GM19239 (cell line): ENCODE data around the gene VPS9D1.

Experiments
- DNase-seq: peaks from one replicate; pipeline ENCODE4 v3.0.0; 2011; ENCODE audit warnings: low spot score; ENCODE audit not compliant: insufficient read length
- FAIRE-seq: peaks from 2 replicates; lab custom pipeline; 2011; peaks lifted over from hg19 to GRCh38; lab: Jason Lieb, UNC

VPS9D1 gene

DNA sequence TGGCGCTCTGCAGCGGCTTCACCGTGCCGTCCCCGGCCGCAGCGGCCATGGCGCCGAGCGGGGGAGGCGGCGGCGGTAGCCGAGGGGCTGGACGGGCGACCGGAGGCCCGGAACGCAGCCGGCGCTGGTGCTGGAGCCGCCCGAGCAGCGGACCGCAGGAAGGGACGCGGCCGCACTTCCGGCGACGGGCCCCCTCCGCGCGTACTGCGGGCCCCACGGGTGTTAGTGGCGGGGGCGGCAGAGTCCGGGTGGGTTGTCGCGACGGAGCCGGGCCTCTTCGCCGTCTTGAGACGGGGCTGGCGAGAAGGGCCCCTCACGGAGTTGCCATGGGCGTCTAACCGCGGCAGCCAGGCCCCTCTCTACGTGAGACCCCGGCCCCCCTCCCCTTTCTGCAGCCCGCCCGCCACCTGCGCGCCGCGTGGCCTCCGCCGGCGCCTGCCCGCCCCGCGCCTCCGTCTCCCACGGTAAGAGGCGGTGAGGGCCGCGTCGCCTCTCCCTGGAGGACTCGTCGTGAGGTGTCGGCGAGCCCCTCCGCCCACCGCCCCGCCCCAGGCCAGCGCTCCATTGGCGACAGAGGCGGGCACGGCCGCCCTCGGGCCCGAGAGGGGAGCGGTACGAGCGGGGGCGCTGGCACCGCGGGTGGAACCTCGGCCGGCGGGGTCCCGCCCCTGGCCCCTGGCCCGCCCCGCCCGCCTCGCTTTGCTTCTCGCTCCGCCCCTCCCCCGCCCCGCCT, at the start of gene VPS9D1, which contains the start of gene ZNF276:
Gene VPS9D1, minus strand, starts transcription at position 86 of the 733 bp plus-strand sequence. Its CDS starts 37 bp downstream, at position 49.
Gene ZNF276, plus strand, starts transcription at position 725 of the 733 bp plus-strand sequence. CDS start 104 bp downstream, outside the sequence.
- FAIRE-seq (peak; percentile 18), DNase-seq (peak; percentile 65)

- no peak for FAIRE-seq
- no peak for DNase-seq
These were observed 49.7 kb upstream of the VPS9D1 start for GRCh38 chr16:89770367-89770766.

DNA sequence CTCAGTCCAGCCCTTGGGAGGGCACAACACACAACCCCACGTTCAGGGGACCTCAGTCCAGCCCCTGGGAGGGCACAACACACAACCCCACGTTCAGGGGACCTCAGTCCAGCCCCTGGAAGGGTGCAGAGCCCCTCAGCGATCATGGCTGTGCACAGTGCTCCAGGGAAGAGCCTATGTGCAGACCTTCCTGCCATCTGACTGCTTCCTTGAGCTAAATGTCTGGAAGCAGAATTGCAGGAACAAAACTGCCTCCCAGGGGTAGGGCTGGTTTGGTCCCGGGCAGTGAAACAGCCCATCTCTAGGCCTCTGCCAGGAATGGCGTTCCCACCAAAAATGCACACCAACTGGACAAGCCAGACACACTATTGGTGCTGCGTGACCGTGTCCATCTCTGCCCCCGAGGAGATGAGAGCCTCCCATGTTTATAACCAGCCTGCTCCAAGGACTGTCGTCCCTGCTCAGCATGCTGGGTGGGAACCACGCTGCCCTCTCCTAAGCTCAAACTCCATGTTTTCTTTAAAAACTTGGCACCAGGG, 44.7 kb upstream of the VPS9D1 start:
- no peak for DNase-seq
- no peak for FAIRE-seq

DNA sequence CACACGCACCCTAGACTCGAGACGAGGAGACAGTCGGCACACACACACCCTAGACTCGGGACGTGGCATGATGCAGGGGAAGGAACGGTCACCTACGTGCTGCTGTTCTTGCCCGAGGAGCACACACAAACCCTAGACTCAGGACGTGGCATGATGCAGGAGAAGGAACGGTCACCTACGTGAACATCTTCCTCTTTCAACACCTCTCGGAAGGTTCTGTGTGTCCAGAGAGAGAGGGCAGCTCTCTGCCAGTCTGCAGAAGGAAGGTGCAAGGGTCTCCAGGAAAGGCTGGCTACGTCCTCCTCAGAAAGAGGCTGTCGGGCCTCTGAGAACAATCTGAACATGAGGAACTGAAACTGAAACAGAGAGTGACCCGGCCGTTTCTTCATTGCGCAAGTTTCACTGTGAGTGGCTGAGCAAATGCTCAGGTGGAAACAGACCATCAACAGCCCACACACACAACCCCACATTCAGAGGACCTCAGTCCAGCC, 44.1 kb upstream of the VPS9D1 start:
- FAIRE-seq: peak; percentile 96

DNA sequence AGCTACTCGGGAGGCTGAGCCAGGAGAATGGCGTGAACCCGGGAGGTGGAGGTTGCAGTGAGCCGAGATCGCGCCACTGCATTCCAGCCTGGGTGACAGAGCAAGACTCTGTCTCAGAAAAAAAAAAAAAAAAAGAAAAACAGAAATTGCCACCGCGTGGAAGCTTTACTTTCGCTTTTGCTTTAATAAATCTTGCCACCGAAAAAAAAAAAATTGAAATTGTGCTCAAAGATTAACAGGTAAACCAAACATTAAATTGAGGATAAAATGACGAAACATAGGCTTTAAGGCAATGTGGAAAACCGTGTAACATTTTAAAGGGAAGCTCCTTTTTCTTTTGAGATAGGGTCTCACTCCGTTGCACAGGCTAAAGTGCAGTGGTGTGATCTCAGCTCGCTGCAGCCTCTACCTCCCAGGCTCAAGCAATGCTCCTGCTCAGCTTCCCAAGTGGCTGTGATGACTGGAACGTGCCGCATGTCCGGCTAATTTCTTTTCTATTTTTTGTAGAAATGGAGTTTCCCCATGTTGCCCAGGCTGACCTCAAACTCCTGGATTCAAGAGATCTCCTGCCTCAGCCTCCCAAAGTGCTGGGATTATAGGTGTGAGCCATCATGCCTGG, 40.7 kb upstream of the VPS9D1 start:
- FAIRE-seq (no peak), DNase-seq (no peak)

More for the DNA sequence above, 44.1 kb upstream of the VPS9D1 start:
- DNase-seq: peak; percentile 83

DNA sequence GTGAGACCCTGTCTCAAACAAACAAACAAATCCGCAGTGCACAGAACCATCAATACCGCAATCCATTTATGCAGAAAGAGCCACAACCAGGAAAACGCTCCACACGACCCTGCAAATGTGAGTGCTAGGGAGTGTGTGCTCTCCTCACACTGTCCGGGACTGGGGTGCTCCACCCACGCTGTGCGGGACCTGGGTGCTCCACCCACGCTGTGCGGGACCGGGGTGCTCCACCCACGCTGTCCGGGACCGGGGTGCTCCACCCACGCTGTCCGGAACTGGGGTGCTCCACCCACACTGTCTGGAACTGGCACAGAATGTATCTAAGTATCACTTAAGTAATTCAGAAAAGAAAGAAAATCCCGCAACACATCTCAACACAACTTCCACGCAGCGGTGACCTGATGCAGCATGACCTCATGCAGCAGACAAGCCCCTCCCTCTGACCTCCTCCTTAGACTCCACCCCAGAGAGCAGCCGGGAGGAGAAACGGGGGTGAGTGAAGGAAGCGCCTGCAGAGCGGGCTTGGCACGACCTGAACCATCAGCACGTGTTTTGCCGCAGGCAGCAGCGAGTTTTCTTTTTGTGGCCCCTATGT, 39.1 kb upstream of the VPS9D1 start:
- no peak for FAIRE-seq
- DNase-seq: no peak

DNA sequence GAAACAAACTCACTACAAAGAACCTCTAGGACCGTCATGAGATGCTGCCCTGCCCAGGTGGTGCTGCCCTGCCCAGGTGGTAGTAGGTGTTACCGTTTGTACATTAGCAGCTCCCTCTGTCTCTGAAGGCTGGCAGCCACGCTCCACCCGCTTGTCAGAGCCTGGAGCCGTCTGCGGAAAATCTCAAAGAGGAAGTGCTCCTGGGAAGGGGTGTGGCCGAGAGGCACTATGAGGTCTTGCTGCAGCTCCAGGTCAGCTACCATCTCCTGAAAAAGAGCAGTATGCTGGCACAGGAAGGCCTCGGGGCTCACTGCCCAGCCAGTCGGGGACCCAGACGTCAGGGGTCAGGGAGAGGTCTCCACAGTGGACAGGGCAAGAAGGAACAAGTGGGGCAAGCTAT, 28.9 kb upstream of the VPS9D1 start:
- no peak for DNase-seq
- no peak for FAIRE-seq

DNA sequence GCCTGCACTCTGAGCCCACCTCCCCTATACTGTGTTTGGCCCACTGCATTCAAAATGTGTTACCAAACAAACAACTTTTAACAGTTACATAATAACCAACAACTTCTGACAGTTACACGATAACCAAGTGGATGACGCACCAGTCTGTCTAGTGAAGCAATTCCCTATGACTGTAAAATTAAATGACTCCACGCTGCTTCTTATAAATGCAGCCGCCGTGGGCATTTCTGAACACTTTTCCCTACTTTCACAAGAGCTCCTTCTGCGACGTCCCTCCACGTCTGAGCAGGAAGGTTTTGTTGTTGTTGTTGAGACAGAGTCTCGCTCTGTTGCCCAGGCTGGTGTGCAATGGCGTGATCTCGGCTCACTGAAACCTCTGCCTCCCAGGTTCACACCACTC, 28.2 kb upstream of the VPS9D1 start:
- FAIRE-seq: no peak

GRCh38 chr16:89748076-89748475, 27.4 kb upstream of the VPS9D1 start:
- DNase-seq (no peak), FAIRE-seq (no peak)

More for the DNA sequence above, 28.2 kb upstream of the VPS9D1 start:
- DNase-seq: no peak

DNA sequence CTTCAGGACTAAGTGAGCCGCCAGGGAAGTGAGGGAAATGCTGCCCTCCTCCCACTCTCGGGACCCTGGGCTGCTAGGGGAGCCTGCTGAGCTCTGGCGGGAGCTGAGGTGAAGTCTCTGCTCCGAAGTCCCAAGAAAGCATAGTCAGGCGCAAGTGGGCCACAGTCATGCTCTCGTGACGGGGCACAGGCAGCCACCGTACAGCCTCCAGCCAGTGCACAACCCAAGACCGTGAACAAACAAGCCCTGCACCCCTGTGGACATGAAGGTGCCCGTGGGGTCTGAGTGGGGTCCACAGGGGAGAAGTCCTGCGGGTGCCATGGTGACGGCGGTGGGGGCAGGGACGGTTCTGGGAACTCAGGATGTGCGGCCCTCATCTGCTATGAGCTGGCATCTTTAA, 25.3 kb upstream of the VPS9D1 start:
- no peak for DNase-seq
- no peak for FAIRE-seq

DNA sequence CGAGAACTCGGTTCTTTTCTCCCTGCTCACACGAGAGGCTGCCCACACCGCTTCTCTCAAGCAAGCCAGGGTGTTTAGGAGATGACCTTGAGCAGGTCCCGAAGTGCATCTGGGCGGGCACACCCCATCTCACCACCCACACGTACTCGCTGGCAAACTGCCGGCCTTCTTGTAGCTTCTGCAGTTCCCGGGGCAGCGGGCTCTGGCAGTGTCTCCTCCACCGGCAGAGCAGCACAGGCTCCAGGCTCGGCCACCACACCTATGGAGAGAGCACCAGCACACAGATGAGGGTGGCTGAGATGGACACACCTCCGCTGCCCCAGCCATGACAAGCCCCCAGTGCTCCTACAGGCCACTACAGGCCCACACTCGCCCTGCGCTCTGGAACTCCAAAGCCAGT, 24.1 kb upstream of the VPS9D1 start:
- FAIRE-seq: no peak
- DNase-seq: no peak

DNA sequence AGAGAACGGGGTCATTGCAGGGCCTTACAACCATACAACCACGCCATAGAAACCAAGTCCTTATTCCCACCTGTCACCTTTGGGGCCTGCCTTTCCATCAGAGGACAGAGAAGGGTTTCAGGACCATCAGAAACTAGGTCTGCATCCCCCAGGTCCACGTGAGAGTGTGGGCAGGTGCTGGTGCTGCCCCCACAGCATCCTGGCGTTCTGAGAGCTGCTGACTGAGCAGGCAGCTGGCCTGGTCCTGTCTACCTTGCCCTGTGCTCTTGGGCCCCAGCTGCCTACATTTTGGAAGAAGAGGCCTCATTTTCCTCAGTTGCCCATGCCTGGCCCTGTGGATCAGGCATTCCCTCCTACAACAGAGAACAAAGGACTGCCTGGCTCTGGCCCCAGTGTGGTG, 22.2 kb upstream of the VPS9D1 start:
- FAIRE-seq (no peak), DNase-seq (no peak)

DNA sequence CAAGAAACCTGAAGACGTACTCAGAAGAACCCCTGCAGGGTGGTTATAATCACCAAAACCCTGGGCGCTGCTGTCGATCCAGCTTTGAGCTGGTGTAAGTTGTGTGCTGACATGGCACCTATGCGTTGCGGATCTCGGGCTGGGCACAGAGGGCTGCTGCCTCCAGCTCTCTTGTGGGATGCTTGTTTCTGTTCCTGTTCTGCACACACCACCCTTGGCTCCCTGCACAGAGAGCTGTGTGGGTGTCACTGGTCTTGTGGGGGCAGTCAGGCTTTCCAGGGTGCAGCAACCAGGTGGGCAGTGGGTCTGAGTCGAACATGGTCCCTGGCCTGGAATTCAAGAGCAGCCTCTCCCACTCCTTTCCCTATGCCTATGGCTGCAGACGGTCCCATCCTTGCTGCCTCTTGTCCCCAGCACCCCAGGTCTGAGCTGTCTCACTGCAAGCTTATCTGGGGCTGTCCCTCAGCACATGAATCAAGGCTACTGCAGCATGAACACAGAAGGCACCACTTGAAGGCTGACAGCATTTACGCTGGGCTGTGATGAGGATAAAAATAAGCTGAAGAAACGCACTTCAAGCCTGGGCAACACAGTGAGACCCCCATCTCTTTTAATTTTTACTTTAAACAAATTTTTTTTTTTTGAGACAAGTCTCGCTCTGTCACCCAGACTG, 20.8 kb upstream of the VPS9D1 start:
- no peak for DNase-seq
- no peak for FAIRE-seq

GRCh38 chr16:89739383-89739782, 18.7 kb upstream of the VPS9D1 start:
- DNase-seq (no peak), FAIRE-seq (no peak)

GRCh38 chr16:89738538-89739317, 18.0 kb upstream of the VPS9D1 start:
- DNase-seq (no peak), FAIRE-seq (no peak)

DNA sequence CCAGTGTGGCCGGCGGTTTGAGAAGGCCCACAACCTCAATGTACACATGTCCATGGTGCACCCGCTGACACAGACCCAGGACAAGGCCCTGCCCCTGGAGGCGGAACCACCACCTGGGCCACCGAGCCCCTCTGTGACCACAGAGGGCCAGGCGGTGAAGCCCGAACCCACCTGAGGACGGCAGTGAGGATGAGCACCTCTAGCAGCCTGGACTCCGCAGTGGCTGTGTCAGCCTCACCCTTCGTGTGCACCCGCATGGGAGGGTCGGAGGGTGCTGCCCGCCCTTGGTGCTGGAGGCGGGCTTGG, 17.3 kb upstream of the VPS9D1 start:
- DNase-seq (no peak), FAIRE-seq (no peak)

DNA sequence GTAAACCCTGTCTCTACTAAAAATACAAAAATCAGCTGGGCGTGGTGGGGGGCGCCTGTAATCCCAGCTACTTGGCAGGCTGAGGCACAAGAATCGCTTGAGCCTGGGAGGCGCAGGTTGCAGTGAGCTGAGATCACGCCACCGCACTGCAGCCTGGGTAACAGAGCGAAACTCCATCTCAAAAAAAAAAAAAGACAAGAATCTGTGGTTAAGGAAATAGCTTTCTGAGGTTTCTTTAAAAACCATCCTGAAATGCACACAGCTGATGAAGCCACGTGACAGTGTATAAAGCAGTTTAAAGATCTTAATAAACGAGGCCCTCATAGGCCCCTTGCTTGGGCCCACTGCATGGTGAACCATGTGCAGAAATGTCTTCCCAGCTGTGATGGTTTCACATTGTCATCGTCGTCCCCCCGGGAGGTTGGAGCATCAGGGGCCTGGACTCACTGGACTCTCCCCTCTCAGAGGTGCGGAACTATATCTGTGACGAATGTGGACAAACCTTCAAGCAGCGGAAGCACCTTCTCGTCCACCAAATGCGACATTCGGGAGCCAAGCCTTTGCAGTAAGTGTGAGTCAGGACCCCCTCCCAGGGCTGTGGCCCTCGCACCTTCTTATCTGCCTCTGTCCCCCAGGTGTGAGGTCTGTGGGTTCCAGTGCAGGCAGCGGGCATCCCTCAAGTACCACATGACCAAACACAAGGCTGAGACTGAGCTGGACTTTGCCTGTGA, 16.8 kb upstream of the VPS9D1 start:
- FAIRE-seq (no peak), DNase-seq (no peak)

DNA sequence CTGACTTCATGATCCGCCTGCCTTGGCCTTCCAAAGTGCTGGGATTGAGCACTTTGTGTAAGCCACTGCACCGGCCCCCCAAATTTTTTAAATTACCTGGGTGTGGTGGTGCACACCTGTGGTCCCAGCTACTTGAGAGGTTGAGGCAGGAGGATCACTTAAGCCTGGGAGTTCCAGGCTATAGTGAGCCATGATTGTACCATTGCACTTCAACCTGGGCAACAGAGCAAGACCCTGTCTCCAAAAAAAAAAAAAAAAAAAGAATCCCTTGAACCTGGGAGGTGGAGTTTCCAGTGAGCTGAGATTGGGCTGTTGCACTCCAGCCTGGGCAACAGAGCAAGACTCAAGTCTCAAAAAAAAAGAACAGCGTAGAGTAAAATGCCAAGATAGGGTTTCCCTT, 15.9 kb upstream of the VPS9D1 start:
- DNase-seq: no peak
- FAIRE-seq: no peak

DNA sequence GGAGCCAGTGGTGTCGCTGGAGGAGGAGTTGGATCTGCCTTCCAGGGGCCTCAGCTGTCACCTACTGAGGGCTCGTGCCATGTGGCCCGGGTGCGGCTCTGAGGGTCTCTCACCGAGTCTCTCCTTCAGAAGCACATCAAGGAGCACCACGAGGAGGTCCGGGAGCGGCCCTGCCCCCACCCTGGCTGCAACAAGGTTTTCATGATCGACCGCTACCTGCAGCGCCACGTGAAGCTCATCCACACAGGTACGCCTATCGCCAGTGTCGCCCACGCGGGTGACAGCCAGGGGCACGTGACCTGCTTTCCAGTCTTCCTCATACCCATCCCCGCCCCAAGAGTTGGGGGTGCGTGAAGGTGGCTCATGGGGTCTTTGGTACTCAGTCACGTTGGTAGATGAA, 13.1 kb upstream of the VPS9D1 start:
- FAIRE-seq: no peak
- no peak for DNase-seq
